Stomach smooth muscle (tissue), 2 donors: ENCODE measurements around the gene TSC22D1.

ENCODE experiments used
- H3K27ac ChIP-seq: one replicate; pipeline ENCODE4 v1.7.0; 2013; ENCODE audit warnings: mild to moderate bottlenecking, low read length, inconsistent platforms
- H3K27me3 ChIP-seq, 2 donors: one replicate each; pipeline ENCODE4 v1.7.0; 2013; ENCODE audit warnings: low read length in 2 of 2; ENCODE audit not compliant: insufficient read depth in 2 of 2, control insufficient read depth in 1 of 2
- H3K36me3 ChIP-seq, 2 donors: one replicate each; pipeline ENCODE4 v1.7.0; 2013; ENCODE audit warnings: low read length in 2 of 2; ENCODE audit not compliant: control insufficient read depth in 2 of 2, insufficient read depth in 2 of 2
- H3K4me1 ChIP-seq: one replicate; pipeline ENCODE4 v1.7.0; 2013; ENCODE audit warnings: low read length; ENCODE audit not compliant: control insufficient read depth, insufficient read depth
- H3K4me3 ChIP-seq, 2 donors: one replicate each; pipeline ENCODE4 v1.7.0; 2013; ENCODE audit warnings: low read length in 2 of 2
- H3K9ac ChIP-seq, 2 donors: one replicate each; pipeline ENCODE4 v1.7.0; 2013; ENCODE audit warnings: low read length in 2 of 2, mild to moderate bottlenecking in 1 of 2
- H3K9me3 ChIP-seq, 2 donors: one replicate each; pipeline ENCODE4 v1.7.0; 2013; ENCODE audit warnings: low read length in 2 of 2; ENCODE audit not compliant: control insufficient read depth in 2 of 2
- donor health status: healthy.
- donor health status: Pancreatic carcinoma.

Gene TSC22D1

GRCh38 chr13:44384778-44385177 lies 191.4 kb downstream of the TSC22D1 start:
- peaks cover 3 to 10% of the 10 kb centered on the region in 2 donors for H3K36me3 ChIP-seq
- H3K9ac ChIP-seq: no peak overlapping the region
- H3K4me3 ChIP-seq: no peak overlapping the region
- H3K9me3 ChIP-seq: no peaks in the 10 kb centered on the region
- H3K27ac ChIP-seq: no peak overlapping the region
- H3K27me3 ChIP-seq: no peaks in the 10 kb centered on the region
- H3K4me1 ChIP-seq: no peaks in the 10 kb centered on the region

GRCh38 chr13:44383945-44384344 lies 192.2 kb downstream of the TSC22D1 start:
- H3K4me1 ChIP-seq: no peaks in the 10 kb centered on the region
- H3K27ac ChIP-seq: no peak overlapping the region
- no peaks in the 10 kb centered on the region for H3K9me3 ChIP-seq
- H3K9ac ChIP-seq: no peak overlapping the region
- no peak overlapping the region for H3K4me3 ChIP-seq
- no peaks in the 10 kb centered on the region for H3K27me3 ChIP-seq
- peaks cover 5 to 10% of the 10 kb centered on the region in 2 donors for H3K36me3 ChIP-seq

- H3K27me3 ChIP-seq: no peaks in the 10 kb centered on the region
- H3K9ac ChIP-seq: no peak overlapping the region
- no peak overlapping the region for H3K27ac ChIP-seq
- no peaks in the 10 kb centered on the region for H3K4me1 ChIP-seq
- no peak overlapping the region for H3K4me3 ChIP-seq
- no peaks in the 10 kb centered on the region for H3K9me3 ChIP-seq
- peaks cover 5 to 10% of the 10 kb centered on the region in 2 donors for H3K36me3 ChIP-seq
Measured at GRCh38 chr13:44382635-44383145, 193.4 kb downstream of the TSC22D1 start.
